PC-9 (cell line): Measurements from ENCODE around the gene RNF41. TPM values are rescaled to one million over a fixed set of nuclear protein-coding genes. Genes with fewer than 3 reads are reported as not detected.

Experiments
- BruUV-seq: library from RNA; stranded (reverse); fragments of 400-500 nt; replicated peaks from 2 replicates; lab custom pipeline; 2021; lab: Mats Ljungman, UMichigan
- CTCF ChIA-PET: fragments of 300-600 bp; sonication (Branson Sonifier 250); formaldehyde crosslinking; loops from one replicate; lab custom pipeline; 2022; ENCODE audit warnings: antibody characterized with exemption; lab: Charles Lee
- POLR2A ChIA-PET: fragments of 300-600 bp; sonication (Branson Sonifier 250); formaldehyde crosslinking; loops from one replicate; lab custom pipeline; 2022; ENCODE audit warnings: antibody characterized with exemption; ENCODE audit not compliant: unreplicated experiment; lab: Charles Lee
- DNase-seq, 2 experiments: peaks; one replicate each; pipeline versions ENCODE4 v3.0.0 to v3.0.0-alpha.2; 2015 to 2022; ENCODE audit warnings: mixed read lengths in 1 of 2
- H2AFZ ChIP-seq: fragments of 200-600 bp; sonication (generic); 2 replicates; pipeline ENCODE4 v1.8.1; 2017; ENCODE audit warnings: antibody characterized with exemption
- H3F3A ChIP-seq: fragments of 200-600 bp; sonication (generic); 2 replicates; pipeline ENCODE4 v1.8.1; 2017; ENCODE audit warnings: antibody characterized with exemption, mild to moderate bottlenecking, low read depth; ENCODE audit not compliant: insufficient read depth
- H3K27ac ChIP-seq: fragments of 200-600 bp; sonication (generic); 2 replicates; pipeline ENCODE4 v1.6.1; 2016; ENCODE audit warnings: mixed run types
- H3K27me3 ChIP-seq: fragments of 200-600 bp; sonication (generic); 2 replicates; pipeline ENCODE4 v1.6.1; 2016; ENCODE audit warnings: low read depth, mixed run types; ENCODE audit not compliant: insufficient read depth
- H3K36me3 ChIP-seq: fragments of 200-600 bp; sonication (generic); 2 replicates; pipeline ENCODE4 v1.6.1; 2016; ENCODE audit warnings: low read depth, mixed run types
- H3K4me1 ChIP-seq: fragments of 200-600 bp; sonication (generic); replicated peaks from 2 replicates; pipeline ENCODE4 v1.6.1; 2016; ENCODE audit warnings: mixed run types; ENCODE audit not compliant: insufficient read depth
- H3K4me2 ChIP-seq: fragments of 200-600 bp; sonication (generic); 2 replicates; pipeline ENCODE4 v1.6.1; 2017; ENCODE audit warnings: mixed run types
- H3K4me3 ChIP-seq: fragments of 200-600 bp; sonication (generic); 2 replicates; pipeline ENCODE4 v1.6.1; 2016; ENCODE audit warnings: mixed run types
- H3K79me2 ChIP-seq: fragments of 200-600 bp; sonication (generic); 2 replicates; pipeline ENCODE4 v1.6.1; 2017; ENCODE audit warnings: low read depth, mixed run types
- H3K9me2 ChIP-seq: fragments of 200-600 bp; sonication (generic); 2 replicates; pipeline ENCODE4 v1.8.1; 2017; ENCODE audit warnings: mild to moderate bottlenecking; ENCODE audit not compliant: insufficient read depth
- H3K9me3 ChIP-seq: fragments of 200-600 bp; sonication (generic); 2 replicates; pipeline ENCODE4 v1.8.1; 2016; ENCODE audit warnings: low read depth; ENCODE audit not compliant: insufficient read depth
- H4K20me1 ChIP-seq: fragments of 200-600 bp; sonication (generic); 2 replicates; pipeline ENCODE4 v1.8.1; 2017; ENCODE audit not compliant: insufficient read depth
- EZH2 ChIP-seq: fragments of 200-600 bp; sonication (generic); IDR thresholded peaks from 2 replicates; pipeline ENCODE4 v1.8.0; 2017; ENCODE audit warnings: antibody characterized with exemption, low read depth
- intact Hi-C: fragments of 100-400 bp; cut with micrococcal nuclease; formaldehyde crosslinking; loops from one replicate; pipeline ENCODE4 v1.10.0; 2022; ENCODE audit not compliant: unreplicated experiment
- total RNA-seq: library from RNA; stranded (reverse); gene quantifications from 2 replicates; pipeline ENCODE4 v1.2.3, GENCODE V29; 2021
- TF ChIP-seq, protein P1 (sequence below): fragments of 200-600 bp; sonication (generic); conservative IDR thresholded peaks from 2 replicates; pipeline ENCODE4 v1.6.1; 2017; ENCODE audit warnings: mixed run types, antibody characterized with exemption, mild to moderate bottlenecking, moderate library complexity

RNF41 gene
- total RNA-seq, 1 experiment from 2014 or later = 33.4 TPM

DNA sequence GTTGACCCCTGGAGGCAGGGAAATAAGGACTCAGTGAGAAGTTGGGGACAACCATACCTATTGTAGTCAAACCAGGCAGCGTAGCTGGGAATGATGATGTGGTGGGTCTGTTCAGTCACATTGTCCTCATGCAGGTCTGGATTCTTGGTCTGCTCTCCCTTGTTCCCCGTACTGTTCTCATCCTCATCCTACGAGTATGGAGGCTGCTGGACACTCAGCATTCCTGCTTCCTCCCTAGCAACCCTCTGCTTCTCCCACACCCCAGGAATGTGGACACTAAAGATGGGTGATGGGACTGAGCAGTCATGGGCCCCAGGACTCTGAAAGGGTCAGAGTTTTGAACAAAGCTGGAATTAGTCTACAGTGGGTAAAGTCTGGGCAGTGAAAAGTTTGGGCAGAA lies 43.4 kb downstream of the RNF41 start:
- CTCF ChIA-PET = interaction anchor here (0.8 kb wide), 1 partner anchor 27 kb away, joined by 4 read pairs; no protein-coding TSS in a partner anchor

DNA sequence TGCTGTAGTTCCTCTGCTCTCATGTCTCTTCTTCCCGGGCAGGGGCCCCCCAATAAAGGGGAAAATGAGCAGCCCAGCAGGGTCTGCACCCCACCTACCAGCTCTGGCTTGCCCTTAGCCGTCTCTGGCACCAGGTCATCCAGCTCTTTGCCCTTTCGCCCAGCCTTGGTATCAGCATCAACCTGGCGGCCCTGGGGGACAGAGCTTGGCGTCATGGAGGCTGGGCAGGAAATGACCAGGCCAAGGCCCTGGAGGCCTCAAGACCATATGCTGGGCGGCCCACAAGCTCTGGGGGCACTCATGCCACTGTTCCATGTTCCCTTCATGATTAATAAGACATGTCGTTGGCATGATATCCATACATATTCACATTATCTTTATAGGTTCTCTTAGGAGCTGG lies 48.9 kb downstream of the RNF41 start:
- H3K4me2 ChIP-seq = no peak overlapping the region
- no peak overlapping the region for H2AFZ ChIP-seq
- H3K4me1 ChIP-seq = no peaks in the 10 kb centered on the region
- no peaks in the 10 kb centered on the region for H3K9me3 ChIP-seq
- intact Hi-C loops = no loop called here
- peaks cover 19% of the 10 kb centered on the region for H3K36me3 ChIP-seq
- H4K20me1 ChIP-seq = no peaks in the 10 kb centered on the region
- H3K27ac ChIP-seq = no peak overlapping the region
- no peaks in the 10 kb centered on the region for H3K27me3 ChIP-seq
- no peak overlapping the region for H3K4me3 ChIP-seq
- no TSS peak for BruUV-seq
- POLR2A ChIA-PET = interaction anchor here (0.6 kb wide), 1 partner anchor 709 kb away, joined by 4 read pairs; no protein-coding TSS in a partner anchor
- no peak for TF ChIP-seq EZH2
- TF ChIP-seq, protein P1, sequence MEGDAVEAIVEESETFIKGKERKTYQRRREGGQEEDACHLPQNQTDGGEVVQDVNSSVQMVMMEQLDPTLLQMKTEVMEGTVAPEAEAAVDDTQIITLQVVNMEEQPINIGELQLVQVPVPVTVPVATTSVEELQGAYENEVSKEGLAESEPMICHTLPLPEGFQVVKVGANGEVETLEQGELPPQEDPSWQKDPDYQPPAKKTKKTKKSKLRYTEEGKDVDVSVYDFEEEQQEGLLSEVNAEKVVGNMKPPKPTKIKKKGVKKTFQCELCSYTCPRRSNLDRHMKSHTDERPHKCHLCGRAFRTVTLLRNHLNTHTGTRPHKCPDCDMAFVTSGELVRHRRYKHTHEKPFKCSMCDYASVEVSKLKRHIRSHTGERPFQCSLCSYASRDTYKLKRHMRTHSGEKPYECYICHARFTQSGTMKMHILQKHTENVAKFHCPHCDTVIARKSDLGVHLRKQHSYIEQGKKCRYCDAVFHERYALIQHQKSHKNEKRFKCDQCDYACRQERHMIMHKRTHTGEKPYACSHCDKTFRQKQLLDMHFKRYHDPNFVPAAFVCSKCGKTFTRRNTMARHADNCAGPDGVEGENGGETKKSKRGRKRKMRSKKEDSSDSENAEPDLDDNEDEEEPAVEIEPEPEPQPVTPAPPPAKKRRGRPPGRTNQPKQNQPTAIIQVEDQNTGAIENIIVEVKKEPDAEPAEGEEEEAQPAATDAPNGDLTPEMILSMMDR = no peak
- CTCF ChIA-PET = no interaction called here
- no peaks in the 10 kb centered on the region for H3K79me2 ChIP-seq
- no peaks in the 10 kb centered on the region for H3K9me2 ChIP-seq
- no peak for DNase-seq
- H3F3A ChIP-seq = 0 out of 2 replicates have a peak, but pooled peaks cover 8% of the 10 kb centered on the region

More for the DNA sequence above, 43.4 kb downstream of the RNF41 start:
- H3K79me2 ChIP-seq = no peaks in the 10 kb centered on the region
- no peaks in the 10 kb centered on the region for H3K4me1 ChIP-seq
- H2AFZ ChIP-seq = no peak overlapping the region
- no peaks in the 10 kb centered on the region for H3K27me3 ChIP-seq
- DNase-seq = no peak
- no TSS peak for BruUV-seq
- TF ChIP-seq, protein P1 = no peak
- TF ChIP-seq EZH2 = no peak
- H3K4me2 ChIP-seq = no peak overlapping the region
- peaks cover 6% of the 10 kb centered on the region; the same call in 1 of the 2 replicates for H3F3A ChIP-seq
- no peaks in the 10 kb centered on the region for H3K9me2 ChIP-seq
- H3K36me3 ChIP-seq = peaks cover 37% of the 10 kb centered on the region
- H3K27ac ChIP-seq = no peak overlapping the region
- POLR2A ChIA-PET = no interaction called here
- H3K9me3 ChIP-seq = no peaks in the 10 kb centered on the region
- H3K4me3 ChIP-seq = no peak overlapping the region
- no peaks in the 10 kb centered on the region for H4K20me1 ChIP-seq
- intact Hi-C loops = no loop called here

DNA sequence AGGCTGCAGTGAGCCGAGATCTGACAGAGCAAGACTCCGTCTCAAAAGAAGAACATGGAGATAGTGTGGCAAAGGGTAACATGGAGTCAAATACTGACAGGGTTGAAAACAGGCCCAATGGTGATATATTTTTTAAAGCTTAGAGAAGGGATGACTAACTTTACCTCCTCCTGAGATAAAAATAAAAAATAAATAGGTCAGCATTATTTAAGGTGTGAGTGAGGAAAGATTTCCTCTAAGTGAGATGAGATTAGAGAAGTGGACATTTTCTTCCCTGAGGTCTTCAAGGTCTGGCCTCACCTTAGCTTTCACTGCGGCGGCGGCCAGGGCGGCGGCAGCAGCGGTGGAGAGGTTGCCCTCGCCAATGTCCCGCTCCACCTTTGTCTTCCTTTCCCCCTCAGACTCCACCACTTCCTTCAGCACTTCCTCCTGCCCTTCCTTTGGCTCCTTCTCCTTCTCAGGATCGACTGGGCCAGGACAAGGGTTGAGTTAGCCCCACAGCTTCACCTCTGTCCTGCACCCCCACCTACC lies 52.4 kb downstream of the RNF41 start:
- CTCF ChIA-PET = interaction anchor here (0.6 kb wide), 1 partner anchor 18 kb away, joined by 11 read pairs; no protein-coding TSS in a partner anchor
- H3K36me3 ChIP-seq = peaks cover 15% of the 10 kb centered on the region

More for the DNA sequence above, 52.4 kb downstream of the RNF41 start:
- no TSS peak for BruUV-seq
- H2AFZ ChIP-seq = no peak overlapping the region
- H3F3A ChIP-seq = peaks cover 24% of the 10 kb centered on the region
- no peaks in the 10 kb centered on the region for H3K79me2 ChIP-seq
- no peak for DNase-seq
- intact Hi-C loops = loop anchor here (10.0 kb wide), 1 partner anchor 124 kb away; the partner anchor contains the start of gene RPS26
- no peaks in the 10 kb centered on the region for H3K9me3 ChIP-seq
- H4K20me1 ChIP-seq = no peaks in the 10 kb centered on the region
- POLR2A ChIA-PET = interaction anchor here (0.6 to 1.0 kb wide), 2 partner anchors 21 to 29 kb away, joined by 3 to 14 read pairs; no protein-coding TSS in a partner anchor
- H3K4me3 ChIP-seq = no peak overlapping the region
- no peak overlapping the region for H3K27ac ChIP-seq
- H3K4me1 ChIP-seq = no peaks in the 10 kb centered on the region
- H3K27me3 ChIP-seq = no peaks in the 10 kb centered on the region
- no peak overlapping the region for H3K4me2 ChIP-seq
- no peaks in the 10 kb centered on the region for H3K9me2 ChIP-seq
- no peak for TF ChIP-seq EZH2
- TF ChIP-seq, protein P1 = no peak
